Mesodermal cell (in vitro differentiated cells): Measurements from ENCODE around the gene IL17C.

Experiments
- H3K27ac ChIP-seq: 2 replicates; pipeline ENCODE4 v1.7.0; 2013; ENCODE audit warnings: mild to moderate bottlenecking, low read depth, low read length, moderate library complexity; ENCODE audit not compliant: severe bottlenecking
- H3K36me3 ChIP-seq: 2 replicates; pipeline ENCODE4 v1.7.1; 2013; ENCODE audit warnings: mild to moderate bottlenecking, low read length, moderate library complexity; ENCODE audit not compliant: control insufficient read depth, insufficient read depth
- H3K4me1 ChIP-seq: one replicate; pipeline ENCODE4 v1.7.1; 2013; ENCODE audit warnings: mild to moderate bottlenecking, low read length; ENCODE audit not compliant: insufficient read depth, control insufficient read depth, poor library complexity, severe bottlenecking
- H3K4me3 ChIP-seq: 2 replicates; pipeline ENCODE4 v1.7.0; 2013; ENCODE audit warnings: low read length, control low read depth, mild to moderate bottlenecking; ENCODE audit not compliant: insufficient read depth, poor library complexity, severe bottlenecking; ENCODE audit errors: extremely low read depth
- H3K9me3 ChIP-seq: 2 replicates; pipeline ENCODE4 v1.7.1; 2013; ENCODE audit warnings: mild to moderate bottlenecking, low read length, moderate library complexity; ENCODE audit not compliant: control insufficient read depth
- WGBS, 2 experiments: methylation state at CpG; one replicate each; pipeline ENCODE4 v1.1.5; 2013; ENCODE audit warnings: missing lambda C conversion rate in 2 of 2; ENCODE audit not compliant: insufficient coverage in 2 of 2; 5-methylcytosine and 5-hydroxymethylcytosine counted together

IL17C gene

GRCh38 chr16:88597856-88598491 lies 40.4 kb upstream of the IL17C start:
- H3K4me1 ChIP-seq: no peaks in the 10 kb centered on the region
- no peaks in the 10 kb centered on the region for H3K9me3 ChIP-seq
- H3K36me3 ChIP-seq: peaks cover 69% of the 10 kb centered on the region
- 90 to 91% methylated on average over 15 to 17 of the region's 21 CpGs for WGBS, 2 experiments
- no peak overlapping the region for H3K27ac ChIP-seq
- H3K4me3 ChIP-seq: no peak overlapping the region

GRCh38 chr16:88599092-88599733 lies 39.2 kb upstream of the IL17C start:
- Histone ChIP-seq H3K27ac (no peak overlapping the region), H3K36me3 (peaks cover 68% of the 10 kb centered on the region), H3K9me3 (no peaks in the 10 kb centered on the region), H3K4me3 (no peak overlapping the region), H3K4me1 (no peaks in the 10 kb centered on the region)
- 93 to 96% methylated on average over 10 to 12 of the region's 14 CpGs for WGBS, 2 experiments

GRCh38 chr16:88599825-88600538 lies 38.4 kb upstream of the IL17C start:
- H3K27ac ChIP-seq: no peak overlapping the region
- peaks cover 73% of the 10 kb centered on the region for H3K36me3 ChIP-seq
- no peaks in the 10 kb centered on the region for H3K9me3 ChIP-seq
- no peaks in the 10 kb centered on the region for H3K4me1 ChIP-seq
- WGBS, 2 experiments: 95 to 98% methylated on average over 23 to 24 of the region's 25 CpGs
- H3K4me3 ChIP-seq: no peak overlapping the region

- H3K4me1 ChIP-seq: no peaks in the 10 kb centered on the region
- H3K27ac ChIP-seq: no peak overlapping the region
- no peak overlapping the region for H3K4me3 ChIP-seq
- no peaks in the 10 kb centered on the region for H3K9me3 ChIP-seq
- peaks cover 76% of the 10 kb centered on the region for H3K36me3 ChIP-seq
- WGBS, 2 experiments: 89 to 96% methylated on average over 5 to 6 of the region's 6 CpGs
Observed at GRCh38 chr16:88600539-88600896, 37.9 kb upstream of the IL17C start.

GRCh38 chr16:88601313-88602036 lies 36.9 kb upstream of the IL17C start:
- Histone ChIP-seq H3K4me3 (no peak overlapping the region), H3K27ac (no peak overlapping the region), H3K36me3 (peaks cover 80% of the 10 kb centered on the region), H3K9me3 (no peaks in the 10 kb centered on the region), H3K4me1 (no peaks in the 10 kb centered on the region)
- 92 to 98% methylated on average over 6 to 8 of the region's 9 CpGs for WGBS, 2 experiments

- 87 to 88% methylated on average over 5 to 7 of the region's 7 CpGs for WGBS, 2 experiments
- peaks cover 86% of the 10 kb centered on the region for H3K36me3 ChIP-seq
- H3K9me3 ChIP-seq: no peaks in the 10 kb centered on the region
- H3K27ac ChIP-seq: no peak overlapping the region
- no peaks in the 10 kb centered on the region for H3K4me1 ChIP-seq
- H3K4me3 ChIP-seq: no peak overlapping the region
Observed at GRCh38 chr16:88602091-88602490, 36.3 kb upstream of the IL17C start.

- Histone ChIP-seq H3K27ac (no peak overlapping the region), H3K9me3 (no peaks in the 10 kb centered on the region), H3K4me3 (no peak overlapping the region), H3K4me1 (no peaks in the 10 kb centered on the region), H3K36me3 (peaks cover 81% of the 10 kb centered on the region)
- WGBS, 2 experiments: 91 to 93% methylated on average over 4 to 15 of the region's 20 CpGs
Observed at GRCh38 chr16:88605186-88606147, 32.9 kb upstream of the IL17C start.

GRCh38 chr16:88606148-88606757 lies 32.1 kb upstream of the IL17C start:
- peaks cover 81% of the 10 kb centered on the region for H3K36me3 ChIP-seq
- no peak overlapping the region for H3K27ac ChIP-seq
- no peak overlapping the region for H3K4me3 ChIP-seq
- WGBS, 2 experiments: 92 to 95% methylated on average over 15 to 16 of the region's 17 CpGs
- peaks cover under 1% of the 10 kb centered on the region for H3K4me1 ChIP-seq
- H3K9me3 ChIP-seq: no peaks in the 10 kb centered on the region

- no peaks in the 10 kb centered on the region for H3K9me3 ChIP-seq
- peaks cover 3% of the 10 kb centered on the region for H3K4me1 ChIP-seq
- H3K36me3 ChIP-seq: peaks cover 81% of the 10 kb centered on the region
- no peak overlapping the region for H3K27ac ChIP-seq
- 87 to 90% methylated on average over 2 to 5 of the region's 6 CpGs for WGBS, 2 experiments
- no peak overlapping the region for H3K4me3 ChIP-seq
Observed at GRCh38 chr16:88608076-88608475, 30.3 kb upstream of the IL17C start.
